GM20000 (cell line): Measurements from ENCODE around the gene TUSC7.

Source experiments
- DNase-seq: peaks from one replicate; pipeline ENCODE4 v3.0.0; 2012; ENCODE audit warnings: low spot score
- TF ChIP-seq, protein P1 (sequence below): IDR thresholded peaks from 2 replicates; pipeline ENCODE4 v1.5.1; 2012; ENCODE audit warnings: mild to moderate bottlenecking, control low read depth; ENCODE audit errors: extremely low read depth, missing control alignments

The TUSC7 gene

DNA sequence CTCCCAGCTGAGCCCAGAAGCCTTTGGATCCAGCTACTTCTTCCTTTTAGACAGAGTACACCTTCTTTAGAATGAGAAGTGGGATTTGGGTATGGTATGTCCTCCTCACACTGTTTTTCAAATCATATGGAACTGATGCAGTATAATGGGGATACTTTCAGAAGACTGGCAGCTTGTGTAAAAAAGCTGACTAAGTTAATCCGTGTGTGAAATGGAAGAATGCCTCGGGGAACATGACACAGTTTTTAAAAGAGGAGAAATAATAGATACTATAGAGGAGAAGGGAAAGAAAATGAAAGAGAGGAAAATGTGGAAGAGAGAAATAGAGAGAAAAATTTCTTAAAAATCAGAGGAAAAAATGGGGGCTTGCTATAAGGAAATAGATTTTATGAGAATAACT is 47.7 kb downstream of the TUSC7 start:
- no peak for DNase-seq
- TF ChIP-seq, protein P1, sequence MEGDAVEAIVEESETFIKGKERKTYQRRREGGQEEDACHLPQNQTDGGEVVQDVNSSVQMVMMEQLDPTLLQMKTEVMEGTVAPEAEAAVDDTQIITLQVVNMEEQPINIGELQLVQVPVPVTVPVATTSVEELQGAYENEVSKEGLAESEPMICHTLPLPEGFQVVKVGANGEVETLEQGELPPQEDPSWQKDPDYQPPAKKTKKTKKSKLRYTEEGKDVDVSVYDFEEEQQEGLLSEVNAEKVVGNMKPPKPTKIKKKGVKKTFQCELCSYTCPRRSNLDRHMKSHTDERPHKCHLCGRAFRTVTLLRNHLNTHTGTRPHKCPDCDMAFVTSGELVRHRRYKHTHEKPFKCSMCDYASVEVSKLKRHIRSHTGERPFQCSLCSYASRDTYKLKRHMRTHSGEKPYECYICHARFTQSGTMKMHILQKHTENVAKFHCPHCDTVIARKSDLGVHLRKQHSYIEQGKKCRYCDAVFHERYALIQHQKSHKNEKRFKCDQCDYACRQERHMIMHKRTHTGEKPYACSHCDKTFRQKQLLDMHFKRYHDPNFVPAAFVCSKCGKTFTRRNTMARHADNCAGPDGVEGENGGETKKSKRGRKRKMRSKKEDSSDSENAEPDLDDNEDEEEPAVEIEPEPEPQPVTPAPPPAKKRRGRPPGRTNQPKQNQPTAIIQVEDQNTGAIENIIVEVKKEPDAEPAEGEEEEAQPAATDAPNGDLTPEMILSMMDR: no peak

DNA sequence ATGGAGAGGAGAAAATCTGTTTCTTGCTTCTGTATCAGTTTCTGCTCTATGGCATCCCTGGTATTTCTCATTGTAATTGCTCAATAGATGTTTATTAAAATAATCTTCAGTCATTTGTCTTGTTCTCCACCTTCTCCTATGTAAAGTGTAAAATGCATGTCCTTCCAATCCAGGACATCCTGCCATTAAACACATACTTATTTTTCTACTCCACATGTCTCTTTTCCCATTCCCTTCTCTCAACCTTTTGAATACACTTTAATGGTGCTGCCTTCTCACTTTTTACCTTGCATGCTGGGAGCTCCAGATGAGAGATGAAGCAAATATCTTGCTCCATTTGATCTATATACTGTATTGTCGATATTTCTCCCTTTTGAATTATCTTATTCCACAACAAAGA is 49.7 kb downstream of the TUSC7 start:
- TF ChIP-seq, protein P1: no peak
- no peak for DNase-seq
